HG02970 (cell line): Measurements from ENCODE around the gene CHURC1.

ENCODE experiments used
- ATAC-seq: cut with Tn5 transposase; IDR thresholded peaks from one replicate; pipeline ENCODE4 v1.9.1; 2021; ENCODE audit warnings: mild to moderate bottlenecking, moderate library complexity, moderate number of reproducible peaks; ENCODE audit not compliant: unreplicated experiment, low FRiP score

The CHURC1 gene

GRCh38 chr14:64979336-64980074, 65.2 kb downstream of the CHURC1 start:
- no peak for ATAC-seq

GRCh38 chr14:64983439-64984310, 69.4 kb downstream of the CHURC1 start:
- ATAC-seq = no peak
